Activated effector memory CD4-positive, alpha-beta T cell treated with Interleukin-2 at 50 U/mL for 16 hours (primary cell): ENCODE measurements around the gene GOLGA2.
A peak's percentile ranks its signal among the peaks of the same experiment; 100 is the strongest.
"Not testable (repeated sequence)": the region's sequence is repeated elsewhere in the genome, so short reads cannot be mapped to it uniquely, and the experiment has no call there.

Experiments
- DNase-seq: peaks from one replicate; pipeline ENCODE4 v3.0.0-alpha.2; 2020

The GOLGA2 gene

GRCh38 chr9:128233817-128234406, 41.9 kb downstream of the GOLGA2 start:
- DNase-seq = no peak

DNA sequence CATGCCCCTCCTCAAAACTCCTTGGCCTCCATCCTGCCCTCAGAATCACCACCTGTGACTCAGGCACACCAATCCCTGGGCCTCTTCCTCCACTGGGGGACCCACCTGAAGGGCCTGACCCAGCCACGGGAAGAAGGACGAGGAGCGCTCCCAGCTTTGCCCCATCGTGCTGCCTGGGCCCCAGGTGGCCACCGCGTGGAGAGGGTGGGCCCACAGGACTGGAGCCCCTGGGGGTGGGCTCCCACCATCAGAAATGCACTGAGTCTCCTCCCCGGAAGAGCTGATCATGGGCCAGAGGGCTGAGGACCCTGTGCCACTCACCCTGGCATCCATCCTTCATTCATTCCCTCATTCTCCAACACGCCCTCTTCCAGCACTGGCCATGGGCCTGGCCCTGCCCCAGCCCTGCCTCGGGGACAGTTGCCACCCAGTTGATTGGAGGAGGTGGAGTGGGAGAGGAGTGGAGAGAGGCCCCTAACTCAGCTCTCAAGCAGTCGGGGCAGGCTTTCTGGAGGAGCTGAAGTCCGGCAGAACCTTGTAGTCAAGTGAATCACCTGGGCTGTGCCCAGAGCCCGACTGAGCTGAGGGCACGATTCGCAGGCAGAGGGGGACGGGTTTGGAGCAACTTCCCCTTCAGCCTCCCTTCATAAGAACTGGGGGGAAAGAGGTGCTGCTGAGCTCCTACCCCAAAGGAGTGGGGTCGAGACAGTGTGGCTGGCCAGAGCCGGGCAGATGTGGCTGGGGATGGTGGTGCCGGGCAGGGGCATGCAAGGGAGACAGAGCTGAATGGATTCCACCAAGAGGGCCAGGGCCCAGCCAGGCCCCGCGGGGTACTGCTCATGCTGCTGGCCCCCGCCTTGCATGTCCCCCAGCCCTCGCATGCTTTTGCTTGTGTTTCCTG, 43.0 kb downstream of the GOLGA2 start:
- DNase-seq = no peak

DNA sequence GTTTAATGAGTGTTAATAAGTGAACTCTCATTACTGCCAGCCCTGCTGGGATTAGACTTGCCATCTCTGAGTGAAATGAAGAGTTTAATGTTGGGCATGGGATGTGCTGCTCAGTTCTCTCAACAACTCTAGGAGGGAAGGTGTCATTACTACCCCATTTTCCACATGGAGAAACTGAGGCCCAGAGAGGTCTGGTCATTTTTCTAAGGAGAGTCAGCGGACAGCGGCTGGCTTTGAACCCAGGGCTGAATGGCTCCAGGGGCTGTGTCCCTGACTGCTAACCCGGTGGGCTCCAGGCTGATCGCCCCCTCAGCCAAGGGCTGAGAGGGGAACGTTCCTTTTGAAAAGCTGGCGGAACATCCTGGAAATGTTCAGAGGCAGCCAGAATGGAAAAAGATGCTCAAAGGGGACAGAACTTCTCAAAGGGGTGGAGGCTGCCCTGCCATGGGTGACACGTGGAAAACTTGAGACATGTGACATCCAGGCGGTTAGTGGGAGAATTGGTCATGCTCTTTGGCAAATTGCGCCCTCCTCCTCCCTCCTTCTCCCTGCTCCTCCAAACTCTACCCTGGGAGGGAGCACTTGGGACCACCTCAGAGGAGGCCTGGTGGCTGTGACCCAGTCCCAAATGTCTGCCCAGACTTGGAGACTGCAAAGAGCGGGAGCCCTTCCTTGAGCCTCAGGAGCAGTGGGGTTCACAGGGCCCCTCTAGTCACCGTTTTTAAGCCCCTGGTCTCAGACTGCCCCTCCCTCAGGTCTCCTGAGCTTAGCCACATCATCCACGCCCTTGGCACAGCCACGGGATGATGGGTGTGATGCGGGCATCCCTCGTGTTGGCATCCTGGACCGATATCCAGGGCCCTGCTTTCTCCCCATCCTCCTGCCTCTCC, 43.9 kb downstream of the GOLGA2 start:
- DNase-seq = no peak

DNA sequence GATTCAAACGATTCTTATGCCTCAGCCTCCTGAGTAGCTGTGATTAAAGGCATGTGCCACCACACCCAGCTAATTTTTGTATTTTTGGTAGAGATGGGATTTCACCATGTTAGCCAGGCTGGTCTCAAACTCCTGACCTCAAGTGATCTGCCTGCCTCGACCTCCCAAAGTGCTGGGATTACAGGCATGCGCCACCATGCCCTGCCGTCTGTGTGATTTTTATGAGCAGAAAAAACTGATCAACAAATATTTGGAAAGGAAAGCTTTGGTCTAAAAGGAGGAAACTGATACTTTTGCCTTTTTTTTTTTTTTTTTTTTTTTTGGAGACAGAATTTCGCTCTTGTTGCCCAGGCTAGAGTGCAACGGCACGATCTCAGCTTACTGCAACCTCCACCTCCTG, 44.9 kb downstream of the GOLGA2 start:
- not testable (repeated sequence) for DNase-seq

DNA sequence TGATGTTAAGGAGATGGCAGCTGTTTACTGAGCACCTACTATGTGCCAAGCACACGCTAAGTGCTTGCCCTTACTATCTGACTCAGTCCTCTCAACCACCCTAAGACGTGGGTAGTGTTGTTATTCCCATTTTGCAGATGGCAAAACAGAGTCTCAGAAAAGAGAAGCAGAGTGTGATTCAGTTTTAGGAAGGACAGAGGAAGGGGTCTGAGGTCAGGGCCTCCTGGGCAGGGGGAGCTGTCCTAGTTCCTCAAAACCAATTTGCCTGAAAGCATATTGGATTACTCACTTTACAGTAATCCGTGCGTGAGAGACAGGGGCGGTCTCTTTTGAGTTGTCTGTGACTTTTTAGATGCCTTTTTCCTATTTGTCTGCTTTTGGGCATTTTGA, 49.4 kb downstream of the GOLGA2 start:
- DNase-seq = no peak

DNA sequence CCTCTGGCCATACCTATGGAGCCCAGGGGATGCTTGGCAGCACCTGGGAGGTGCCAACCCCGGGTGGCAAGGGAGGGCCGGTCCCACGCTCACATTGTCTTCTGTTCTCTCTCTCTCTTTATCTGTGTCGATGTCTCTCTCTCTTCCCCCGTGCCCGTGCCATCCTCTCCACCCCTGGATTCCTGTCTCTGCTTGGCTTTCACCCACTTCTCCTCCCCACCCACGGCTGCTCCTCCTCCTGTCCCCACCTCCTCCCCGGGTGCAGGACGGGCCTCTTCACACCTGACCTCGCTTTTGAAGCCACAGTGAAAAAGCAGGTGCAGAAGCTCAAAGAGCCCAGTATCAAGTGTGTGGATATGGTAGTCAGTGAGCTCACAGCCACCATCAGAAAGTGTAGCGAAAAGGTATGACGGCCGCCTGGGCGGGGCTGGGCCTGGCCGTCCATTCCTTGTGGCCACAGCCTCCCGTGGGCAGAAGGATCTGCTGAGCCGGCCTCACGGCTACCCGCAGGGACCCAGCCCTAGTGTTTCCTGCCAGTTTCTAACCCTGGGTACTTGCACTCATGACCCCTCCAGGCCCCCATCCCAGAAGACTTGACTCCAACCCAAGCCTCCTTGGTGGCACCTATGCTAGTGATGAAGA, 49.9 kb downstream of the GOLGA2 start:
- DNase-seq = no peak

- DNase-seq = no peak
Observed at GRCh38 chr9:128224877-128225276, 50.9 kb downstream of the GOLGA2 start.

DNA sequence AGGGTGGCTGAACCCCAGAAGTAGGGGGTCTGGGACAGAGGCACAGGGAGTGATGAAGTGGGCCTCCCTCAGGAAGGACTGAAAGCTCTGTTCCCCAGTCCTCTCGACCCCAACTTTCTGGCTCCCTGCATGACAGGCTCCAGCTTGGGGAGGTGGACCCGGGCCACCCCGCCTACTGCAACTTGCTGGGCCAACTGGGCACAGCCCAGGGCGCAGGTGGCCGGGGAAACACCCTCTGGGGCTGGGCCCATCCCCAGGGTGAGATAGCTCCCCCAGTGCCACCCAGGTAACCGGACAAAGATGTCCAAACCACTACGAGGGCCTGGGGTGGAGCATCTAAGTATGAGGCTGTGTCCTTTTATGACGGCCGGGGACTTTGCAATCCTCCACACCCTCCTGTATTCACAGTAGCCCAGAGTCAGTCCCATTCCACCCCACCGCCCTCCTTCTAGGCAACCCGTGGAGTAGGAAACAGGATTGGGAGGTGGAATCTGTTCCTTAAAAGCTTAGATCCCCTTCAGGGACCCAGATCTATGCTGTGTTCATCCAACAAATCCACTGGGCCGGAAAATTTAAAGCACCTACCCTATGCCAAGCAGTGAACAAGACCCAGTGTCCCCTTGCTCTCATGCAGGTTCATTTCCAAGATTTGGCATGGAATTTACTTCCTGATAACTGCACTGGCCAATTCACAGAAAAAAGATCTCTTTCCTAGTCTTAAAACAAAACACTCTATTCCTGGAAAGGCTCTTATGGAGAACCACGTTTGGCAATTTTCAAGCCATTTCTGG, 52.7 kb downstream of the GOLGA2 start:
- DNase-seq = no peak

GRCh38 chr9:128222026-128222425, 53.8 kb downstream of the GOLGA2 start:
- no peak for DNase-seq

GRCh38 chr9:128219831-128220230, 56.0 kb downstream of the GOLGA2 start:
- no peak for DNase-seq

DNA sequence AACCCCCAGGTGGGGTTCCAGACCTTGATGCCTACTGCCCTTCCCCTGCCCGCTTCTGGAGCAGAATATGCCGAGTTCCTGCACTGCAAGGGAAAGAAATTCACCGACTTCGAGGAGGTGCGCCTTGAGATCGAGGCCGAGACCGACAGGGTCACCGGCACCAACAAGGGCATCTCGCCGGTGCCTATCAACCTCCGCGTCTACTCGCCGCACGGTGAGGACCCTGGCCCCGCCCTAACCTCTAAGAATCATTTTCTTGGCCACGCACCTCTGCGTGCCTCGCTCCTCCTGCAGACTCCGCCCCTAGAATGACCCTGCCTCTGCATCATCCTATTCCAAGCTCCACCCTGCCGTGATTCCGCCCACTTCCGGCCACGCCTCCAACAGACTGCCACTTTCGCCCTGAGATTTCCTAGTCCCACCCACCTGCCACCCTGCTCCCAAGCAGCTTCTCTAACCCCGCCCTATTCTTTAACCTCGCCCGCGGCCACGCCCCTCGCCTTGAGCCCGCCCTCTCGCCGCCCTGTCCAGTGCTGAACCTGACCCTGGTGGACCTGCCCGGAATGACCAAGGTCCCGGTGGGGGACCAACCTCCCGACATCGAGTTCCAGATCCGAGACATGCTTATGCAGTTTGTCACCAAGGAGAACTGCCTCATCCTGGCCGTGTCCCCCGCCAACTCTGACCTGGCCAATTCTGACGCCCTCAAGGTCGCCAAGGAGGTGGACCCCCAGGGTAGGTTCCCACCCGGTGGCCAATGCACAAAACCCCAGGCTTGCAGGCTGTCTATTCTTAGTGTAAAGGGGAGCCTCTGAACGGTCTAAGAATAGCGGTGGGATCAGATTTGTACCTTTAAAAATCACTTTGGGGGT, 57.1 kb downstream of the GOLGA2 start:
- DNase-seq = peak; percentile 86

- no peak for DNase-seq
Observed at GRCh38 chr9:128218172-128218517, 57.7 kb downstream of the GOLGA2 start.

- no peak for DNase-seq
Observed at GRCh38 chr9:128216781-128217553, 58.8 kb downstream of the GOLGA2 start.

DNA sequence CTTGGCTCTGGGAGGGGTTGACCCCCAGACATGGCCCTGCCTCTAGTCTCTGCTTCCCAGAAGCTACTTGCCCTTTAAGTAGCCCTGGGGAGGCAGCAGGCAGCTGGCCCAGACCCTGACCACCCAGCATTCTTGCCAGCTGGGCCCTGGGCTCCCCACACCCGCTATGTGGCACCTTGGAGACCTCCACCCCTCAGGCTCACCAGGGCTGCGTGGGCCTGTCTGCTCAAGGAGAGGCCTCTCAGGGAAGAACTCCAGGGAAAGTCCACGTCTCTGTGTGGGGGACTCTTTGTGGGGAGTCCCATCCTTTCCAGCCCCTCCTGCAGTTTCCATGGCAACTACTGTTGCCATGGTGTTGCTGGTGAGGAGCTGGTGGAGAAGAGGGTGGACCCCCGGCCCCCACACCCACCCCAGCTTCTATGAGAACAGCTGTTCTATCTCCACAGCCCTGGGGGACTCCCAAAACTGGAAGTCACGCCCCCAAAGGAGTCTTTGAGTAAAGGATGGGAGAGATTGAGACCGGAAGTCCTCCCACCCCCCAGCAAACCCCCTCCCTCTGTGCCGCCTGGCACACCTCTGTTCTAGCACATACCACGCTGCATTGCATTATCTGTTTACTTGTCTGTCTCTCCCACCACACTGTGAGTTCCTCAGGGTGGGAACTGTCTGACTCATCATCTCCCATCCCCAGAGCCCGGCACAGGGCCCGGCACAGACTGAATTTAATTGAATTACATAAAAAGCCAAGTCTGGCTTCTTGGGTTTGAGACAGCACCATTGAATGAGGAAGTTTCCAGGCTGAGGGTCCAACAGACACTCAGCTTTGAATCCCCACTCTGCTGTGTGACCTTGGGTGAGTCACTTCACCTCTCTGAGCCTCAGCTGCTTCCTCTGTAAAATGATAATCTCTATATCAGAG, 60.1 kb downstream of the GOLGA2 start:
- DNase-seq = no peak

GRCh38 chr9:128214571-128215490, 61.0 kb downstream of the GOLGA2 start:
- no peak for DNase-seq

DNA sequence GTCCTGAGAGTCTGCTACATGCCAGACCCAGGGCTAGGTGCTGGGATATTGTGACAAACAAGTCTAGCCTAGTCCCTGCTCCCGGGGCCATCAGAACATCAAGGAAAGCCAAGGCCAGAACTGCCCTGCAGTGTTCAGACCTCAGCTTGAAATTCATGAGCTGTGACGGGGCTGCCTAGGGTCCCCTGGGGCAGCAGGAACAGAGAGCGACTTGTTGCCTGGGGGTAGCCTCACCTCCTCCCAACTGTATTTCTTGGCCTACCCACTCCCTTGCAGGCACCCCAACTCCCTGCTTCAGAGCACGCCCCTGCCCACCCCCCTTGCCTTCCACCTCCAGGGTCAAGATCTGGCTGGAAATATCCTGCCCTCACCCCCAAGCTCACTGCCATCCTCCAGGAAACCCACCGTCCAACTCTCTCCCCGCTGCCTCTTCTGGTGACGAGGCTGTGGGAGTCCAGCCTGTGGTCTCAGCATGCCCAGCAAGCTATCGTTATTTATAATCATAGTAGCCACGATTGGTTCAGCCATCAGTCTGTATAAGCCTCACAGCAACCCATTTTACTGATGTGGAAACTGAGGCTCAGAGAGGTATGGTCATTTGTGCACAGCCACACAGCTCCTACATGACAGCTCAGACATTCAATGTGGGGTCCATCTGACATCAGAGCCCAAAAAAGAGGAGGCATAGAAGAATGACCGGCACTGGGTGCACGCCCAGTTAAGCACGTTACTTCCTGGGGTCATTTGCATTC, 61.9 kb downstream of the GOLGA2 start:
- no peak for DNase-seq

DNA sequence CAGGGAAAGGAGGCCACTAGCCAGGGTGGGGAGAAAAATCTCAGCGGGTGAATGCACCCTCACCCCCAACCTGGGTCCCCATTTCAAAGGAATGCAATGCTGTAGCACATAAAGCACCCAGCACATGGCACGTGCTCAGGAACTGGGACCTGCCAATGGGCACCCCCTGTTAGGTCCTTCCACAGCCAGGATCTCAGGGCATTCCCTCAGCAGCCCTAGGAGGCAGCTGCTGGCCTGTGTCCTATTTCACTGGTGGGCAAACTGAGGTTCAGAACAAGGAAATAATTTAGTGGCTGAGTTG, 63.9 kb downstream of the GOLGA2 start:
- DNase-seq = no peak
